CD8-positive, alpha-beta memory T cell (primary cell): Measurements from ENCODE around the gene SLC44A4. TPM values are rescaled to one million over a fixed set of nuclear protein-coding genes. Genes with fewer than 3 reads are reported as not detected.
A peak's percentile ranks its signal among the peaks of the same experiment; 100 is the strongest.

Experiments used
- CTCF ChIA-PET: fragments of 350-600 bp; sonication (Branson Sonifier 250); formaldehyde crosslinking; loops from one replicate; lab custom pipeline; 2021; ENCODE audit warnings: antibody characterized with exemption; lab: Charles Lee
- POLR2A ChIA-PET: fragments of 350-600 bp; sonication (Branson Sonifier 250); formaldehyde crosslinking; loops from one replicate; lab custom pipeline; 2021; ENCODE audit warnings: antibody characterized with exemption; lab: Charles Lee
- DNase-seq, 5 donors: peaks; one replicate each; pipeline versions ENCODE4 v3.0.0 to v3.0.0-alpha.2; 2020 to 2022; ENCODE audit warnings: mixed read lengths in 1 of 5
- H3K27ac ChIP-seq: one replicate; pipeline ENCODE4 v1.7.0; 2013; ENCODE audit warnings: low read depth, mild to moderate bottlenecking, low read length, moderate library complexity
- H3K27me3 ChIP-seq: 2 replicates; pipeline ENCODE4 v1.7.0; 2013; ENCODE audit warnings: low read length, mild to moderate bottlenecking; ENCODE audit not compliant: insufficient read depth, poor library complexity, severe bottlenecking
- H3K36me3 ChIP-seq: 2 replicates; pipeline ENCODE4 v1.7.0; 2013; ENCODE audit warnings: mild to moderate bottlenecking, low read length, moderate library complexity; ENCODE audit not compliant: insufficient read depth
- H3K4me1 ChIP-seq: 2 replicates; pipeline ENCODE4 v1.7.0; 2013; ENCODE audit warnings: mild to moderate bottlenecking, low read length, moderate library complexity; ENCODE audit not compliant: insufficient read depth
- H3K4me3 ChIP-seq: 2 replicates; pipeline ENCODE4 v1.7.0; 2013; ENCODE audit warnings: mild to moderate bottlenecking, low read length
- H3K9me3 ChIP-seq: 2 replicates; pipeline ENCODE4 v1.7.0; 2013; ENCODE audit warnings: mild to moderate bottlenecking, low read length
- H3K27ac Mint-ChIP-seq, 8 donors: one replicate each; pipeline ENCODE4 v1.8.0; 2020 to 2021; ENCODE audit warnings: mixed read lengths in 8 of 8, mild to moderate bottlenecking in 6 of 8, inconsistent platforms in 3 of 8, moderate library complexity in 3 of 8
- H3K27me3 Mint-ChIP-seq, 2 donors: one replicate each; pipeline ENCODE4 v1.8.0; 2020 to 2021; ENCODE audit warnings: mixed read lengths in 2 of 2, mild to moderate bottlenecking in 1 of 2, moderate library complexity in 1 of 2
- H3K36me3 Mint-ChIP-seq, 3 donors: one replicate each; pipeline ENCODE4 v1.8.0; 2020 to 2021; ENCODE audit warnings: mixed read lengths in 3 of 3, inconsistent platforms in 1 of 3, mild to moderate bottlenecking in 1 of 3
- H3K4me1 Mint-ChIP-seq, 3 donors: one replicate each; pipeline ENCODE4 v1.8.0; 2020 to 2021; ENCODE audit warnings: mixed read lengths in 3 of 3, inconsistent platforms in 1 of 3, mild to moderate bottlenecking in 1 of 3
- H3K4me3 Mint-ChIP-seq, 7 donors: one replicate each; pipeline ENCODE4 v1.8.0; 2020 to 2021; ENCODE audit warnings: mixed read lengths in 7 of 7, mild to moderate bottlenecking in 6 of 7, moderate library complexity in 4 of 7, inconsistent platforms in 2 of 7
- H3K9me3 Mint-ChIP-seq, 5 donors: one replicate each; pipeline ENCODE4 v1.8.0; 2020 to 2022; ENCODE audit warnings: mixed read lengths in 5 of 5, mild to moderate bottlenecking in 3 of 5, moderate library complexity in 2 of 5, inconsistent platforms in 1 of 5
- polyA plus RNA-seq: library from polyadenylated mRNA; unstranded; fragments of 300-500 nt; fragmentation: Illumina TruSeq; gene quantifications from one replicate; pipeline ENCODE4 v1.2.3, GENCODE V29; 2021
- total RNA-seq, 2 experiments: library from RNA; stranded (reverse); gene quantifications; one replicate each; pipeline ENCODE4 v1.2.3, GENCODE V29; 2021

SLC44A4 gene
- total and polyA plus RNA-seq, 3 experiments from 2014 or later: not detected

DNA sequence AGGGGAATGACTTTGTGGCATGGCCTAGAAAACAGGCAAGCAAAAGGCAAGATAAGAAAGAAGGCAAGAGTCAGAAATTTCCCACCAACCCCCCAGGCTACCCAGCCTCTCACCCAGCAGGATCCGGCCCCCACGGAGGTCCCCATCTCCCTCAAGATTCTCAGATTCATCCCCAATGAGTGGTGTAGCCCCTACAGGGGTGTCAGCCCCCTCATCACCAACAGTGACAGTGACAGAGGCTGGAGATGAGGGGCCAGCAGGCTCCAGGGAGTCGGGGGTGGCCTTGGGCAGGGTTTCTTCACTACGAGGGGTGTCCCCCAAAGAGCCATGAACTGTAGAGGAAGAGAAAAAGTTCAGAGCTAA lies 17.7 kb upstream of the SLC44A4 start:
- peaks cover 0 to 53% (median 4%) of the 10 kb centered on the region in 3 donors for H3K36me3 Mint-ChIP-seq
- no peaks in the 10 kb centered on the region for H3K27me3 Mint-ChIP-seq
- peak overlapping the region; percentile 70 to 98 (median 90) for H3K27ac Mint-ChIP-seq
- peak overlapping the region; percentile 76 to 93 (median 84) for H3K4me3 Mint-ChIP-seq
- peaks cover 12% of the 10 kb centered on the region for H3K36me3 ChIP-seq
- H3K27me3 ChIP-seq: no peaks in the 10 kb centered on the region
- H3K9me3 ChIP-seq: no peaks in the 10 kb centered on the region
- POLR2A ChIA-PET: no interaction called here
- no peak for DNase-seq
- H3K9me3 Mint-ChIP-seq: no peaks in the 10 kb centered on the region
- peaks cover 34% of the 10 kb centered on the region for H3K4me1 ChIP-seq
- H3K4me1 Mint-ChIP-seq: peaks cover 22 to 42% (median 34%) of the 10 kb centered on the region in 3 donors
- CTCF ChIA-PET: interaction anchor here (1.3 to 2.4 kb wide), 2 partner anchors 34 to 310 kb away, joined by 3 to 5 read pairs; partner anchors contain the start of genes LST1 and NEU1
- H3K27ac ChIP-seq: peak overlapping the region; percentile 67
- peak overlapping the region; percentile 34 for H3K4me3 ChIP-seq

GRCh38 chr6:31892821-31893220 lies 14.0 kb upstream of the SLC44A4 start:
- no peaks in the 10 kb centered on the region for H3K27me3 Mint-ChIP-seq

DNA sequence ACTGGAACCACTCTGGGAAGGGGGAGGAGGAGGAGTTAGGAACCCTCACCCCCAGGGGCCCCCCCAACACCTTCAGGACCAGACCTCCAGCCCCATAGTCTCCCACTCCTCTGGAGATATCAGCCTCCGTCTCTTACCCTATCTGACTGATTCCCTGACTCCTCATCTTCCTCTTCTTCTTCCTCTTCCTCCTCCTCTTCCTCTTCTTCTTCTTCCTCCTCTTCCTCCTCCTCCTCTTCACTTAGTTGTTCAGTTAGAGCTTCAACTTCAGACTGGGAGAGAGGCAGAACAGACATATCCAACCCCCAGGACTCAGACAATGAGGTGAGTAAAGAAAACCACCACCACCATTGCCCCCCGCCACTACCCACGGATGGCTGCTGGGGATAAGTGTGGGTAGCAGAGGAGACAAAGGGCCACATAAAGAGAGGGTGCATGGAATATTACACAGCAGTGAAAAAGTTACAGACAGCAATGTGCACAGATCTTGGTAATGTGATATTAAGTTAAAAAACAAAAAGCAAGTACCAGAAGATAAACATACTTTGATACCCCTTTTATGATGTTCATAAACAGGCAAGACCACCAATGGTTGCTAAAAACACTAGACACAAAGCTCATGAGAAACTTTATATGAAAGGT lies 10.7 kb upstream of the SLC44A4 start:
- Histone ChIP-seq H3K4me3 (no peak overlapping the region), H3K9me3 (no peaks in the 10 kb centered on the region), H3K36me3 (peaks cover 42% of the 10 kb centered on the region), H3K4me1 (no peaks in the 10 kb centered on the region), H3K27ac (no peak overlapping the region), H3K27me3 (no peaks in the 10 kb centered on the region)
- no peak for DNase-seq
- H3K27me3 Mint-ChIP-seq: no peaks in the 10 kb centered on the region
- peaks cover 0 to 3% (median 0%) of the 10 kb centered on the region in 3 donors for H3K4me1 Mint-ChIP-seq
- CTCF ChIA-PET: interaction anchor here (0.8 to 3.1 kb wide), 10 partner anchors 9 to 208 kb away, joined by 3 to 11 read pairs (median 3); partner anchors contain the start of genes EHMT2, LY6G5C, NEU1 and SKIC2
- peaks cover 4 to 86% (median 15%) of the 10 kb centered on the region in 3 donors for H3K36me3 Mint-ChIP-seq
- no peaks in the 10 kb centered on the region for H3K9me3 Mint-ChIP-seq
- POLR2A ChIA-PET: interaction anchor here (0.6 kb wide), 1 partner anchor 33 kb away, joined by 5 read pairs; no protein-coding TSS in a partner anchor
- H3K27ac Mint-ChIP-seq: peak overlapping the region in 1 of 8 donors; percentile 63
- peak overlapping the region in 1 of 7 donors; percentile 71 for H3K4me3 Mint-ChIP-seq

More at GRCh38 chr6:31892821-31893220, 14.0 kb upstream of the SLC44A4 start:
- Histone ChIP-seq H3K27me3 (no peaks in the 10 kb centered on the region), H3K36me3 (peaks cover 30% of the 10 kb centered on the region), H3K9me3 (no peaks in the 10 kb centered on the region), H3K27ac (no peak overlapping the region), H3K4me3 (no peak overlapping the region), H3K4me1 (peaks cover 9% of the 10 kb centered on the region)
- Mint-ChIP-seq H3K4me1 (peaks cover 10 to 13% (median 12%) of the 10 kb centered on the region in 3 donors), H3K4me3 (peak overlapping the region in 1 of 7 donors; percentile 20), H3K36me3 (peaks cover 0 to 74% (median 9%) of the 10 kb centered on the region in 3 donors), H3K27ac (peak overlapping the region in 2 of 8 donors; percentile 36 to 39), H3K9me3 (no peaks in the 10 kb centered on the region)
- ChIA-PET POLR2A (no interaction called here), CTCF (interaction anchor here (2.2 kb wide), 1 partner anchor 30 kb away, joined by 7 read pairs; the partner anchor contains the start of gene NEU1)
- no peak for DNase-seq

DNA sequence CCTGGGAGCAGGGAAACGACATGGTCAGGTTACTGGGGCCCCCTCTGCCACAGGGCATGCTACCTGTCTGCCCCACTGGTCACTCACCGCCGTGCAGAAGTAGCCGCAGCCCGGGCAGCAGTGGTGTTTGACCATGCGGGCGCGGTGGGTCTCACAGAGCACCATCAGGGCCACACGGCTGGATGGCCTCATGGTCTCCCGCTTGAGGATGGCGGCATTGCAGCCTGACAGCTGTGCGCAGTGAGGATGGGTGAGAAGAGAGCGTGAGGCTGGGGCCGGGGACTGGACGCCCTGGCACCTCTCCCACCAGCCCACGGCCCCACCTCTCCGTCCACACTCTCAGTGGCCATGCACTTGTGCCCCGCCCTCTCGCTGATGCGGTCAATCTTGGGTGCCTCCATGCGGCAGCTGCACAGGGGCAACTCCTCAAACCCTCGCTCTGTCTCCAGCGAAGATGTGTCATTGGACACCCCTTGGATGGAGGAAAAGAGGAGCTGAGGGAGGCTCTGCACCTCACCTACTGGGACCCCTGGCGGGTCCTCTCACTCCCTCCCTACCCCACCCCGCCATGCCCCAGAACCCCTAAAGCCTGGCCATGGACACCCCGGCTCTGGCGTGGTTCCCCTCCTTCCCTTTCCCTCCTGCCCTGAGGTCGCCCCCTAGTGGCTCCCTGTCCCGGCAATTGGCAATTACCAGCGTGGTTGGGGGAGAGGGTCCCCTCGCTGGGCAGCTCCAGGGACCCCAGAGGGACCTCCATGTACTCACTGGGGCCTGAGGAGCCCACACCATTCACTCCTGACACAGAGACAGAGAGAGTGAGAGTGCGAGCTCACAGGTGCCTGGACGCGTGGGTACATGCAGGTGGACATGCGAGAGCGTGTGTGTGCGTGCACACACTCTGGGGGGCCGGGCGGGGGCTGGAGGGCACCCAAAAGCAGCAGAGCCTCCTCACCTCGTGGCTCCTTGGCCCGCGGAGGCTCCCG lies 9.8 kb upstream of the SLC44A4 start:
- peaks cover 4 to 90% (median 14%) of the 10 kb centered on the region in 3 donors for H3K36me3 Mint-ChIP-seq
- H3K36me3 ChIP-seq: peaks cover 47% of the 10 kb centered on the region
- H3K27ac Mint-ChIP-seq: peak overlapping the region in 1 of 8 donors; percentile 76
- CTCF ChIA-PET: interaction anchor here (1.0 to 3.1 kb wide), 7 partner anchors 10 to 119 kb away, joined by 3 to 11 read pairs (median 3); partner anchors contain the start of genes EHMT2, NEU1 and SKIC2
- peak; percentile 17 to 71 (median 35) for DNase-seq
- H3K27ac ChIP-seq: no peak overlapping the region
- peaks cover 0 to 3% (median 0%) of the 10 kb centered on the region in 3 donors for H3K4me1 Mint-ChIP-seq
- no peaks in the 10 kb centered on the region for H3K9me3 Mint-ChIP-seq
- H3K9me3 ChIP-seq: no peaks in the 10 kb centered on the region
- no peaks in the 10 kb centered on the region for H3K4me1 ChIP-seq
- POLR2A ChIA-PET: interaction anchor here (1.5 kb wide), 1 partner anchor 9 kb away, joined by 6 read pairs; the partner anchor contains the start of gene EHMT2
- no peak overlapping the region for H3K4me3 Mint-ChIP-seq
- no peaks in the 10 kb centered on the region for H3K27me3 ChIP-seq
- H3K4me3 ChIP-seq: no peak overlapping the region
- H3K27me3 Mint-ChIP-seq: no peaks in the 10 kb centered on the region

DNA sequence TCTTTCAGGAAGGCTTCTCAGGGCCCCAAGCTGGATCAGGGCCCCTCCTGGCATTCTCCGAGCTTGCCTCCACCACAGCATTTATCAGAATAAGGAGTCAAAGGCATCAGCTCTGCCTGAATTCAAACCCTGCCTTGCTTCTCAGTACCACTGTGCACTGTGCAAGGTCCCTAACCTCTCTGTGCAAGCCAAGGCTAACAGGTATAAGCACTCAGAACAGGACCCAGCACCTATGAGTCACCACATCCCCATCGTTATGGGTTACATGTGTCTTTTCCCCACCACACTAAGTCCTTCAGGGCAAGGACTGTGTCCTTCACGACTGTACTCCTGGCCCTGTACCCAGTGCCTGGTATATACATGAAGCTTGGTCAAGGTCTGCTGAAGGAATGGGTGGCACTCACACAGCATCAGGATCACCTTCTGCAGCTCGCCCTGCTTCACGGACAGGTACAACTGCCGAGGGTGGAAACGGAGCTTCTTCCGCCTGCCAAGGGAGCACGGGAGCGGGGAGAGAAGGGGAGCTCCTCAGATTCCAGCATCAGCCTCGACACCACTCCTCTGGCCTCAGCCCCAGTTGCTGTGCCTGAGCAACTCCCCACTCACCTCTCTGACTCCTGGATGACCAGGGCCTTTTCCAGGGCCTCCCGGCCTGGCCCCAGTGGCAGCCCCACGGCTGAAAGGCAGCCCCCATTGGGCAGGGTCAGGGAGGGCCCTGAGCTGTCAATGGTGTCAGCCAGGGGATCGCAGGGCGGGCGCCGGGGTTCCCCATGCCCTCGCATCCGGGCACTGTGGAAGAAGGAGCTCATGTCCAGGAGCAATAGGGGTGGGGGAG lies 8.6 kb upstream of the SLC44A4 start:
- Histone ChIP-seq H3K36me3 (peaks cover 50% of the 10 kb centered on the region), H3K27ac (no peak overlapping the region), H3K4me1 (no peaks in the 10 kb centered on the region), H3K27me3 (no peaks in the 10 kb centered on the region), H3K9me3 (no peaks in the 10 kb centered on the region), H3K4me3 (no peak overlapping the region)
- peaks cover 0 to 3% (median 0%) of the 10 kb centered on the region in 3 donors for H3K4me1 Mint-ChIP-seq
- no peak for DNase-seq
- POLR2A ChIA-PET: interaction anchor here (1.5 kb wide), 1 partner anchor 10 kb away, joined by 6 read pairs; the partner anchor contains the start of gene EHMT2
- H3K9me3 Mint-ChIP-seq: no peaks in the 10 kb centered on the region
- no peak overlapping the region for H3K4me3 Mint-ChIP-seq
- no peaks in the 10 kb centered on the region for H3K27me3 Mint-ChIP-seq
- peaks cover 4 to 90% (median 13%) of the 10 kb centered on the region in 3 donors for H3K36me3 Mint-ChIP-seq
- CTCF ChIA-PET: interaction anchor here (1.0 to 3.1 kb wide), 3 partner anchors 11 to 150 kb away, joined by 3 to 11 read pairs (median 3); partner anchors contain the start of gene EHMT2
- H3K27ac Mint-ChIP-seq: peak overlapping the region in 1 of 8 donors; percentile 38

DNA sequence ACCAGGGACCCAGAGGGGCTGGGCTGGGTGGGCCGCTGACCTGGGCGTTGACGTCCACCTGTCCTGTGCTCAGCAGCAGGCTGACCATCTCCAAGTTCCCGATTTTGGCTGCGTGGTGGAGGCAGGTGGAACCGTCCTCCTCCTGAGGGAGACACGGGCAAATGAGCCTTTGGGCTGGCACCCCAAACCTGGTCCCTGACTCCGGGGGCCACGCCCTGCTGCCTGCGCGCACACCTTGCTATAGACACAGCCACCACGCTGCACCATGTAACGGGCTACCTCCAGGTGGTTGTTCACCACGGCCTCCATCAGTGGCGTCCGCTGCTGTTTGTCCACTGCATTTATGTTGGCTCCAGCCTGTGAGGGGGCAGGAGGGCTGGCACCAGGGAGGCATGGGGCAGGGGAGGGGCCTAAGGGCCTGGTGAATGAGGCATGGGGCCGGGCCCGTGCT lies 7.8 kb upstream of the SLC44A4 start:
- Histone ChIP-seq H3K27me3 (no peaks in the 10 kb centered on the region), H3K36me3 (peaks cover 49% of the 10 kb centered on the region), H3K27ac (no peak overlapping the region), H3K9me3 (no peaks in the 10 kb centered on the region), H3K4me1 (no peaks in the 10 kb centered on the region), H3K4me3 (no peak overlapping the region)
- POLR2A ChIA-PET: no interaction called here
- Mint-ChIP-seq H3K36me3 (peaks cover 5 to 89% (median 15%) of the 10 kb centered on the region in 3 donors), H3K4me3 (no peak overlapping the region), H3K27me3 (no peaks in the 10 kb centered on the region), H3K9me3 (no peaks in the 10 kb centered on the region), H3K27ac (peak overlapping the region in 1 of 8 donors; percentile 48), H3K4me1 (peaks cover 0 to 3% (median 0%) of the 10 kb centered on the region in 3 donors)
- CTCF ChIA-PET: interaction anchor here (1.1 kb wide), 1 partner anchor 149 kb away, joined by 3 read pairs; no protein-coding TSS in a partner anchor
- DNase-seq: no peak
